ENCODE data around the gene NUPR1.
"Not testable (repeated sequence)": the region's sequence is repeated elsewhere in the genome, so short reads cannot be mapped to it uniquely, and the experiment has no call there.

The NUPR1 gene

GRCh38 chr16:28554634-28555423, 16.1 kb upstream of the NUPR1 start:
- DNase-seq (ENCODE audit: low read depth): no peak

GRCh38 chr16:28553776-28554633, 15.2 kb upstream of the NUPR1 start, which contains the start of gene SGF29:
Gene SGF29 (plus strand): TSS chr16:28553920. CDS start chr16:28581070, 27,150 bp downstream.
- peak; percentile 89 for DNase-seq (ENCODE audit: low read depth)

GRCh38 chr16:28549301-28549899, 10.6 kb upstream of the NUPR1 start:
- no peak for DNase-seq (ENCODE audit: low read depth)

- DNase-seq (ENCODE audit: low read depth): no peak
Observed at GRCh38 chr16:28548306-28548802, 9.6 kb upstream of the NUPR1 start.

GRCh38 chr16:28546626-28547025, 7.9 kb upstream of the NUPR1 start:
- DNase-seq (ENCODE audit: low read depth): no peak

GRCh38 chr16:28545964-28546363, 7.2 kb upstream of the NUPR1 start:
- not testable (repeated sequence) for DNase-seq (ENCODE audit: low read depth)

- DNase-seq (ENCODE audit: low read depth): no peak
Observed at GRCh38 chr16:28544998-28545397, 6.2 kb upstream of the NUPR1 start.

GRCh38 chr16:28543072-28543471, 4.3 kb upstream of the NUPR1 start:
- no peak for DNase-seq (ENCODE audit: low read depth)

- no peak for DNase-seq (ENCODE audit: low read depth)
Observed at GRCh38 chr16:28542646-28543045, 3.9 kb upstream of the NUPR1 start.

- no peak for DNase-seq (ENCODE audit: low read depth)
Observed at GRCh38 chr16:28540346-28540745, 1.6 kb upstream of the NUPR1 start.

- no peak for DNase-seq (ENCODE audit: low read depth)
Observed at GRCh38 chr16:28537964-28538732, 626 bp downstream of the NUPR1 start.

GRCh38 chr16:28537076-28537475, 1.7 kb downstream of the NUPR1 start:
- DNase-seq (ENCODE audit: low read depth): no peak

GRCh38 chr16:28534542-28535373, 4.0 kb downstream of the NUPR1 start:
- no peak for DNase-seq (ENCODE audit: low read depth)

GRCh38 chr16:28532940-28533647, 5.7 kb downstream of the NUPR1 start:
- DNase-seq (ENCODE audit: low read depth): no peak

- DNase-seq (ENCODE audit: low read depth): no peak
Observed at GRCh38 chr16:28531777-28532744, 6.7 kb downstream of the NUPR1 start.

- DNase-seq (ENCODE audit: low read depth): no peak
Observed at GRCh38 chr16:28529124-28529523, 9.7 kb downstream of the NUPR1 start.

GRCh38 chr16:28528463-28528867, 10.3 kb downstream of the NUPR1 start:
- no peak for DNase-seq (ENCODE audit: low read depth)

- no peak for DNase-seq (ENCODE audit: low read depth)
Observed at GRCh38 chr16:28527985-28528384, 10.8 kb downstream of the NUPR1 start.
